H1 (cell line): ENCODE measurements around the gene PDZD2. TPM values are rescaled to one million over a fixed set of nuclear protein-coding genes. Genes with fewer than 3 reads are reported as not detected.

Experiments
- CTCF ChIA-PET: fragments of 300-600 bp; sonication (Branson Sonifier 250); formaldehyde crosslinking; loops from one replicate; lab custom pipeline; 2021; ENCODE audit not compliant: partially characterized antibody; lab: Charles Lee
- POLR2A ChIA-PET: fragments of 300-600 bp; sonication (Branson Sonifier 250); formaldehyde crosslinking; loops from one replicate; lab custom pipeline; 2021; ENCODE audit warnings: inconsistent platforms; ENCODE audit not compliant: partially characterized antibody; lab: Charles Lee
- DNase-seq, 2 experiments: peaks; one replicate each; pipeline versions ENCODE4 v3.0.0 to v3.0.0-alpha.2; 2010 to 2022; ENCODE audit warnings: low spot score in 2 of 2, low read depth in 1 of 2, mixed read lengths in 1 of 2
- FAIRE-seq: peaks from 2 replicates; lab custom pipeline; 2011; peaks lifted over from hg19 to GRCh38; lab: Jason Lieb, UNC
- H2AFZ ChIP-seq: 2 replicates; pipeline ENCODE4 v1.8.1; 2012; ENCODE audit warnings: low read length, inconsistent platforms
- H2AK5ac ChIP-seq: 2 replicates; pipeline ENCODE4 v1.6.1; 2013; ENCODE audit warnings: low read depth, low read length
- H2BK120ac ChIP-seq: replicated peaks from 2 replicates; pipeline ENCODE3; 2013; ENCODE audit warnings: low read depth, low read length, inconsistent platforms
- H2BK12ac ChIP-seq: 2 replicates; pipeline ENCODE4 v1.6.1; 2013; ENCODE audit warnings: low read depth, low read length
- H2BK15ac ChIP-seq: 2 replicates; pipeline ENCODE4 v1.6.1; 2013; ENCODE audit warnings: low read length
- H2BK20ac ChIP-seq: 2 replicates; pipeline ENCODE4 v1.6.1; 2013; ENCODE audit warnings: low read length
- H2BK5ac ChIP-seq: 2 replicates; pipeline ENCODE4 v1.6.1; 2013; ENCODE audit warnings: low read depth, low read length
- H3K14ac ChIP-seq: 2 replicates; pipeline ENCODE4 v1.6.1; 2013; ENCODE audit warnings: inconsistent platforms; ENCODE audit not compliant: insufficient read length
- H3K18ac ChIP-seq: 2 replicates; pipeline ENCODE4 v1.6.1; 2013; ENCODE audit warnings: low read length; ENCODE audit errors: extremely low read depth
- H3K23ac ChIP-seq: 2 replicates; pipeline ENCODE4 v1.6.1; 2013; ENCODE audit warnings: inconsistent platforms; ENCODE audit not compliant: insufficient read length
- H3K23me2 ChIP-seq: 2 replicates; pipeline ENCODE4 v1.6.1; 2013; ENCODE audit warnings: low read depth, low read length
- H3K27ac ChIP-seq: 2 replicates; pipeline ENCODE4 v1.6.1; 2011; ENCODE audit warnings: low read depth, low read length, inconsistent platforms
- H3K27me3 ChIP-seq, 4 experiments: replicated peaks in 1 of 4; 1 replicate in 1 of 4; 2 replicates in 3 of 4; pipeline versions ENCODE4 v1.6.1 to v1.8.1; 2011 to 2013; ENCODE audit warnings: low read length in 3 of 4, mild to moderate bottlenecking in 3 of 4, inconsistent platforms in 2 of 4, mixed read lengths in 2 of 4, moderate library complexity in 1 of 4; ENCODE audit not compliant: control insufficient read depth in 3 of 4, insufficient read depth in 3 of 4; ENCODE audit errors: extremely low read depth in 1 of 4
- H3K36me3 ChIP-seq, 4 experiments: 2 replicates each; pipeline versions ENCODE4 v1.6.1 to v1.8.1; 2011 to 2013; ENCODE audit warnings: mild to moderate bottlenecking in 4 of 4, low read length in 3 of 4, moderate library complexity in 2 of 4, control low read depth in 1 of 4, inconsistent platforms in 1 of 4; ENCODE audit not compliant: insufficient read depth in 4 of 4, control insufficient read depth in 2 of 4
- H3K4ac ChIP-seq: replicated peaks from 2 replicates; pipeline ENCODE3; 2013; ENCODE audit warnings: low read length, low read depth, mixed read lengths, inconsistent platforms; ENCODE audit not compliant: insufficient read length
- H3K4me1 ChIP-seq, 4 experiments: replicated peaks in 1 of 4; 1 replicate in 1 of 4; 2 replicates in 3 of 4; pipeline versions ENCODE4 v1.6.1 to v1.8.1; 2011 to 2013; ENCODE audit warnings: low read length in 3 of 4, inconsistent platforms in 2 of 4, mixed read lengths in 1 of 4; ENCODE audit not compliant: insufficient read depth in 4 of 4, control insufficient read depth in 3 of 4
- H3K4me2 ChIP-seq, 2 experiments: 2 replicates each; pipeline versions ENCODE4 v1.6.1 to v1.8.1; 2011 to 2013; ENCODE audit warnings: low read depth in 2 of 2, low read length in 2 of 2, control low read depth in 1 of 2, inconsistent platforms in 1 of 2, mild to moderate bottlenecking in 1 of 2; ENCODE audit not compliant: insufficient read depth in 1 of 2
- H3K4me3 ChIP-seq, 4 experiments: fragments of 200-600, 300-600 bp in 1 of 4; sonication (generic), shearing (Covaris generic), sonication (Bioruptor Twin) in 1 of 4; 2 replicates each; pipeline versions ENCODE4 v1.5.1 to v1.8.1; 2011 to 2016; ENCODE audit warnings: low read length in 4 of 4, low read depth in 3 of 4, control low read depth in 2 of 4, inconsistent platforms in 2 of 4, mild to moderate bottlenecking in 2 of 4, mixed read lengths in 1 of 4, moderate library complexity in 1 of 4; ENCODE audit not compliant: insufficient read depth in 2 of 4; ENCODE audit errors: extremely low read depth in 1 of 4
- H3K56ac ChIP-seq: replicated peaks from 2 replicates; pipeline ENCODE3; 2013; ENCODE audit warnings: low read depth, mild to moderate bottlenecking, mixed read lengths, low read length, inconsistent platforms; ENCODE audit not compliant: insufficient read length
- H3K79me1 ChIP-seq: 2 replicates; pipeline ENCODE4 v1.6.1; 2013; ENCODE audit warnings: low read depth, low read length, control low read depth
- H3K79me2 ChIP-seq, 2 experiments: 2 replicates each; pipeline versions ENCODE4 v1.6.1 to v1.8.1; 2012 to 2013; ENCODE audit warnings: low read length in 2 of 2, mild to moderate bottlenecking in 2 of 2, inconsistent platforms in 1 of 2; ENCODE audit not compliant: insufficient read depth in 2 of 2, control insufficient read depth in 1 of 2
- H3K9ac ChIP-seq, 4 experiments: replicated peaks in 1 of 4; 1 replicate in 1 of 4; 2 replicates in 3 of 4; pipeline versions ENCODE4 v1.6.1 to v1.8.1; 2011 to 2013; ENCODE audit warnings: low read depth in 3 of 4, low read length in 3 of 4, control low read depth in 2 of 4, mild to moderate bottlenecking in 2 of 4, moderate library complexity in 2 of 4, inconsistent platforms in 1 of 4; ENCODE audit errors: extremely low read depth in 1 of 4
- H3K9me3 ChIP-seq, 2 experiments: 2 replicates each; pipeline versions ENCODE4 v1.6.1 to v1.8.1; 2012 to 2013; ENCODE audit warnings: mild to moderate bottlenecking in 2 of 2, moderate library complexity in 2 of 2, control low read depth in 1 of 2, inconsistent platforms in 1 of 2, low read depth in 1 of 2, low read length in 1 of 2, mixed read lengths in 1 of 2; ENCODE audit not compliant: insufficient read depth in 2 of 2
- H4K20me1 ChIP-seq, 2 experiments: replicated peaks in 1 of 2; 2 replicates each; pipeline versions ENCODE3 to v1.8.1; 2011 to 2013; ENCODE audit warnings: inconsistent platforms in 2 of 2, low read length in 2 of 2, mild to moderate bottlenecking in 1 of 2; ENCODE audit not compliant: insufficient read depth in 2 of 2, control insufficient read depth in 1 of 2
- H4K5ac ChIP-seq: 2 replicates; pipeline ENCODE4 v1.6.1; 2013; ENCODE audit warnings: low read length, low read depth, mixed read lengths, inconsistent platforms; ENCODE audit not compliant: insufficient read length
- H4K8ac ChIP-seq: 2 replicates; pipeline ENCODE4 v1.8.0; 2013; ENCODE audit warnings: mild to moderate bottlenecking, moderate library complexity, low read length, inconsistent platforms; ENCODE audit not compliant: insufficient read depth; ENCODE audit errors: extremely low read depth
- H4K91ac ChIP-seq: replicated peaks from 2 replicates; pipeline ENCODE3; 2013; ENCODE audit warnings: low read length, mixed read lengths, inconsistent platforms; ENCODE audit not compliant: insufficient read length
- JUN ChIP-seq: IDR thresholded peaks from 2 replicates; pipeline ENCODE4 v1.6.1; 2011; ENCODE audit warnings: low read depth, mild to moderate bottlenecking, improper control_type of control experiment, low read length
- RAD21 ChIP-seq, 2 experiments: IDR thresholded peaks in 1 of 2; conservative IDR thresholded peaks in 1 of 2; 2 replicates each; pipeline ENCODE4 v1.6.1; 2011; ENCODE audit warnings: low read depth in 2 of 2, low read length in 2 of 2, improper control_type of control experiment in 1 of 2, inconsistent platforms in 1 of 2, mild to moderate bottlenecking in 1 of 2, moderate library complexity in 1 of 2
- RBBP5 ChIP-seq: IDR thresholded peaks from 2 replicates; pipeline ENCODE4 v1.7.1; 2012; ENCODE audit warnings: low read depth, mild to moderate bottlenecking, inconsistent platforms, low read length, moderate library complexity, borderline replicate concordance
- RXRA ChIP-seq: IDR thresholded peaks from 2 replicates; pipeline ENCODE4 v1.6.1; 2011; ENCODE audit warnings: low read depth, mild to moderate bottlenecking, low read length, moderate library complexity; ENCODE audit not compliant: insufficient read depth
- SP1 ChIP-seq: IDR thresholded peaks from 2 replicates; pipeline ENCODE4 v1.6.1; 2011; ENCODE audit warnings: low read depth, low read length
- WGBS, 2 experiments: shearing (Covaris generic) in 1 of 2; methylation state at CpG; one replicate each; pipeline versions ENCODE4 v1.1.6 to v1.1.7; 2013 to 2015; ENCODE audit warnings: low lambda C conversion rate in 2 of 2, mixed read lengths in 2 of 2, inconsistent platforms in 1 of 2, low coverage in 1 of 2, missing lambda C conversion rate in 1 of 2; ENCODE audit not compliant: insufficient replicate concordance in 2 of 2, insufficient coverage in 1 of 2, insufficient read length in 1 of 2; ENCODE audit errors: extremely low coverage in 1 of 2, missing lambda C conversion rate in 1 of 2; 5-methylcytosine and 5-hydroxymethylcytosine counted together
- polyA plus RNA-seq, 7 experiments: library from polyadenylated mRNA; depleted of rRNA in 3 of 7; stranded (reverse) in 5 of 7; unstranded in 2 of 7; fragments of >200 nt in 5 of 7; fragments of 200-250 nt in 2 of 7; gene quantifications; 1 replicate in 5 of 7; 2 replicates in 1 of 7; 4 replicates in 1 of 7; pipeline versions ENCODE4 v1.2.1 to v1.2.3, GENCODE V29; 2011 to 2013; ENCODE audit warnings: missing spikeins in 2 of 7, mixed read lengths in 2 of 7
- total RNA-seq: library from RNA; stranded (reverse); fragmentation: NEBNext Ultra II Directional; extraction: Animal tissue kit (Norgen Biotek cat#: 25700); gene quantifications from 2 replicates; pipeline ENCODE4 v1.2.1, GENCODE V29; 2021
- TF ChIP-seq, protein P1 (sequence below): IDR thresholded peaks from 2 replicates; pipeline ENCODE4 v1.6.1; 2011; ENCODE audit warnings: low read length, improper control_type of control experiment
- TF ChIP-seq, protein P2 (sequence below): IDR thresholded peaks from 2 replicates; pipeline ENCODE4 v1.6.1; 2011; ENCODE audit warnings: low read depth, mild to moderate bottlenecking, low read length; ENCODE audit not compliant: insufficient read depth

PDZD2 gene
- total and polyA plus RNA-seq, 2 of the 8 experiments (the other 6 are each of a cell fraction or from before 2014, with no cell fraction given): 1.2 to 6.8 TPM

DNA sequence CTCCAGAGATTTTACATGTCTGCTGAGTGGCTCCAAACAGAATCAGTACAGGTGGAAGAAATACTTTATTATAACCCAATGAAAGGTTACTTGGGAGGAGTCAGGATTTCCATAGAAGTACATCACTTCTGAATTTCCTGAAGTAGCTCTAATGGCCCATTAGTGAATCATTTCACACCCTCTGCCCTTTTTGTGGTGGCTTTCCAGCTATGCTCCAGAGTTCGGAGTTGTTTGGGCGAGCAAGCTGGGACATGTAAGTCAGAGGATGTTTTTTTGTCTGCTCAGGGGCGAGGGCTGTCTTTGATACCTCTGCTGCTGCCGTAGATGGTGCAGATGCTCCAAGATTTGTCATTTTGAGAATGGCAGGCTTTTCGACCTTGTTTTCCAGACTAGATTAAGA lies 309.1 kb downstream of the PDZD2 start:
- Histone ChIP-seq H3K36me3 (no peaks in the 10 kb centered on the region), H2AK5ac (no peak overlapping the region), H2BK12ac (no peak overlapping the region), H3K27ac (no peak overlapping the region), H2BK5ac (no peak overlapping the region), H3K56ac (no peak overlapping the region), H3K4me3 (no peak overlapping the region), H3K27me3 (no peaks in the 10 kb centered on the region), H3K14ac (no peak overlapping the region), H4K5ac (no peak overlapping the region), H3K23ac (no peak overlapping the region), H2BK15ac (no peak overlapping the region), H3K23me2 (no peaks in the 10 kb centered on the region), H3K79me1 (no peaks in the 10 kb centered on the region; the same call in 1 of the 2 replicates), H2AFZ (no peak overlapping the region), H2BK120ac (no peak overlapping the region), H3K4me2 (no peak overlapping the region), H3K4ac (no peak overlapping the region), H3K9ac (no peak overlapping the region), H2BK20ac (no peak overlapping the region), H3K4me1 (no peaks in the 10 kb centered on the region; a peak in 1 of 7 replicates), H4K8ac (no peak overlapping the region), H3K79me2 (no peaks in the 10 kb centered on the region), H3K18ac (no peak overlapping the region), H4K91ac (no peak overlapping the region), H3K9me3 (no peaks in the 10 kb centered on the region), H4K20me1 (no peaks in the 10 kb centered on the region)
- CTCF ChIA-PET: interaction anchor here (0.7 to 0.9 kb wide), 2 partner anchors 18 to 145 kb away, joined by 3 read pairs; no protein-coding TSS in a partner anchor
- DNase-seq (no peak), FAIRE-seq (no peak)
- POLR2A ChIA-PET: interaction anchor here (0.6 kb wide), 1 partner anchor 13 kb away, joined by 3 read pairs; no protein-coding TSS in a partner anchor
- 87% methylated on average over 5 of the region's 5 CpGs; no CpG with 5 or more reads in 1 of the 2 experiments for WGBS, 2 experiments
- TF ChIP-seq SP1 (no peak), RAD21 (IDR thresholded peaks at IDR 0.05 in 1 of 2, conservative IDR thresholded peaks at IDR 0.05 in 1 of 2; ENCODE audit: low read depth in 2 of 2, low read length in 2 of 2) (no peak), JUN (no peak), RXRA (no peak), RBBP5 (no peak)
- TF ChIP-seq, protein P1, sequence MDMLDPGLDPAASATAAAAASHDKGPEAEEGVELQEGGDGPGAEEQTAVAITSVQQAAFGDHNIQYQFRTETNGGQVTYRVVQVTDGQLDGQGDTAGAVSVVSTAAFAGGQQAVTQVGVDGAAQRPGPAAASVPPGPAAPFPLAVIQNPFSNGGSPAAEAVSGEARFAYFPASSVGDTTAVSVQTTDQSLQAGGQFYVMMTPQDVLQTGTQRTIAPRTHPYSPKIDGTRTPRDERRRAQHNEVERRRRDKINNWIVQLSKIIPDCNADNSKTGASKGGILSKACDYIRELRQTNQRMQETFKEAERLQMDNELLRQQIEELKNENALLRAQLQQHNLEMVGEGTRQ: no peak
- TF ChIP-seq, protein P2, sequence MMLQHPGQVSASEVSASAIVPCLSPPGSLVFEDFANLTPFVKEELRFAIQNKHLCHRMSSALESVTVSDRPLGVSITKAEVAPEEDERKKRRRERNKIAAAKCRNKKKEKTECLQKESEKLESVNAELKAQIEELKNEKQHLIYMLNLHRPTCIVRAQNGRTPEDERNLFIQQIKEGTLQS: no peak
